GM23338 (cell line): Measurements from ENCODE around the gene FAM110C. TPM values are rescaled to one million over a fixed set of nuclear protein-coding genes. Genes with fewer than 3 reads are reported as not detected.

Source experiments
- ATAC-seq: fragments of 200-7000 bp; cut with Tn5 transposase; 3 replicates; pipeline ENCODE4 v1.9.1; 2020
- DNase-seq: peaks from one replicate; pipeline ENCODE4 v3.0.0-alpha.2; 2015; ENCODE audit warnings: low spot score
- H2AFZ ChIP-seq: fragments of 200-600 bp; sonication (generic); 2 replicates; pipeline ENCODE4 v1.8.0; 2016; ENCODE audit warnings: antibody characterized with exemption, mild to moderate bottlenecking, moderate library complexity
- H3F3A ChIP-seq: fragments of 200-600 bp; sonication (generic); replicated peaks from 2 replicates; pipeline ENCODE4 v1.8.0; 2017; ENCODE audit warnings: antibody characterized with exemption, mixed run types, low read depth
- H3K27ac ChIP-seq: fragments of 200-600 bp; sonication (generic); 2 replicates; pipeline ENCODE4 v1.6.1; 2016; ENCODE audit warnings: low read depth
- H3K27me3 ChIP-seq: fragments of 200-600 bp; sonication (generic); 2 replicates; pipeline ENCODE4 v1.8.0; 2016; ENCODE audit warnings: mild to moderate bottlenecking, mixed run types, moderate library complexity; ENCODE audit not compliant: insufficient read depth
- H3K36me3 ChIP-seq: fragments of 200-600 bp; sonication (generic); 2 replicates; pipeline ENCODE4 v1.8.0; 2016; ENCODE audit warnings: mild to moderate bottlenecking; ENCODE audit not compliant: insufficient read depth
- H3K4me1 ChIP-seq: fragments of 200-600 bp; sonication (generic); 2 replicates; pipeline ENCODE4 v1.8.0; 2016; ENCODE audit warnings: mild to moderate bottlenecking, moderate library complexity; ENCODE audit not compliant: insufficient read depth
- H3K4me2 ChIP-seq: fragments of 200-600 bp; sonication (generic); 2 replicates; pipeline ENCODE4 v1.7.1; 2017; ENCODE audit warnings: mixed run types
- H3K4me3 ChIP-seq: fragments of 200-600 bp; sonication (generic); 2 replicates; pipeline ENCODE4 v1.6.1; 2016; ENCODE audit warnings: mixed run types
- H3K79me2 ChIP-seq: fragments of 200-600 bp; sonication (generic); replicated peaks from 2 replicates; pipeline ENCODE4 v1.8.0; 2017; ENCODE audit warnings: mild to moderate bottlenecking; ENCODE audit not compliant: insufficient read depth
- H3K9me2 ChIP-seq: fragments of 200-600 bp; sonication (generic); 2 replicates; pipeline ENCODE4 v1.8.0; 2017; ENCODE audit not compliant: insufficient read depth
- H4K20me1 ChIP-seq: fragments of 200-600 bp; sonication (generic); replicated peaks from 2 replicates; pipeline ENCODE4 v1.8.0; 2017; ENCODE audit warnings: mild to moderate bottlenecking; ENCODE audit not compliant: insufficient read depth
- H3K27ac Mint-ChIP-seq: 2 replicates; pipeline ENCODE4 v1.8.0; 2020; ENCODE audit warnings: inconsistent platforms, mild to moderate bottlenecking, moderate library complexity, mixed read lengths
- H3K27me3 Mint-ChIP-seq: 3 replicates; pipeline ENCODE4 v1.8.0; 2022; ENCODE audit warnings: low read depth, mild to moderate bottlenecking, moderate library complexity, mixed read lengths, inconsistent platforms; ENCODE audit not compliant: insufficient read depth, poor library complexity
- H3K36me3 Mint-ChIP-seq: 3 replicates; pipeline ENCODE4 v1.8.0; 2021; ENCODE audit warnings: low read depth, mild to moderate bottlenecking, inconsistent platforms, moderate library complexity, mixed read lengths
- H3K4me1 Mint-ChIP-seq: 3 replicates; pipeline ENCODE4 v1.8.0; 2020; ENCODE audit warnings: mild to moderate bottlenecking, inconsistent platforms, mixed read lengths
- H3K4me3 Mint-ChIP-seq: 3 replicates; pipeline ENCODE4 v1.8.0; 2021; ENCODE audit warnings: moderate library complexity, mild to moderate bottlenecking, inconsistent platforms, mixed read lengths
- H3K9me3 Mint-ChIP-seq: 3 replicates; pipeline ENCODE4 v1.8.0; 2020; ENCODE audit warnings: moderate library complexity, mild to moderate bottlenecking, inconsistent platforms, mixed read lengths
- CREB1 ChIP-seq: fragments of 250-450 bp; sonication (Bioruptor Pico); IDR thresholded peaks from 2 replicates; pipeline ENCODE4 v1.5.0; 2020; ENCODE audit warnings: low read depth, mild to moderate bottlenecking, moderate library complexity
- CTCF ChIP-seq, 2 experiments: fragments of 200-600 bp in 1 of 2; sonication (generic) in 1 of 2; conservative IDR thresholded peaks; 2 replicates each; pipeline versions ENCODE4 v1.5.1 to v1.6.1; 2016 to 2017; ENCODE audit warnings: antibody characterized with exemption in 2 of 2, low read depth in 2 of 2, mild to moderate bottlenecking in 2 of 2, moderate library complexity in 1 of 2
- ETS1 ChIP-seq: IDR thresholded peaks from 2 replicates; pipeline ENCODE4 v1.6.1; 2016; ENCODE audit warnings: antibody characterized with exemption
- EZH2 ChIP-seq: fragments of 200-600 bp; sonication (generic); IDR thresholded peaks from one replicate; pipeline ENCODE4 v1.8.0; 2017; ENCODE audit warnings: antibody characterized with exemption, mild to moderate bottlenecking, low read depth; ENCODE audit not compliant: unreplicated experiment
- EZH2phosphoT487 ChIP-seq: fragments of 200-600 bp; sonication (generic); IDR thresholded peaks from one replicate; pipeline ENCODE4 v1.8.1; 2018; ENCODE audit warnings: antibody characterized with exemption; ENCODE audit not compliant: unreplicated experiment
- JUNB ChIP-seq: IDR thresholded peaks from one replicate; pipeline ENCODE4 v1.6.1; 2016; ENCODE audit warnings: antibody characterized with exemption; ENCODE audit not compliant: unreplicated experiment
- NANOG ChIP-seq: IDR thresholded peaks from 2 replicates; pipeline ENCODE4 v1.6.1; 2016; ENCODE audit warnings: antibody characterized with exemption, borderline replicate concordance
- POLR2AphosphoS5 ChIP-seq: IDR thresholded peaks from 2 replicates; pipeline ENCODE4 v1.6.1; 2016; ENCODE audit warnings: antibody characterized with exemption, low read depth
- REST ChIP-seq: IDR thresholded peaks from one replicate; pipeline ENCODE4 v1.6.1; 2018; ENCODE audit warnings: antibody characterized with exemption; ENCODE audit not compliant: unreplicated experiment
- STAT1 ChIP-seq: IDR thresholded peaks from one replicate; pipeline ENCODE4 v1.6.1; 2016; ENCODE audit warnings: antibody characterized with exemption; ENCODE audit not compliant: unreplicated experiment
- ZNF114 ChIP-seq: fragments of 250-450 bp; sonication (Bioruptor Pico); IDR thresholded peaks from 2 replicates; pipeline ENCODE4 v1.5.0; 2020; ENCODE audit warnings: mild to moderate bottlenecking, moderate library complexity
- ZNF331 ChIP-seq: fragments of 250-450 bp; sonication (Bioruptor Pico); IDR thresholded peaks from 2 replicates; pipeline ENCODE4 v1.5.0; 2020; ENCODE audit warnings: low read depth, mild to moderate bottlenecking, moderate library complexity
- ZNF462 ChIP-seq: fragments of 250-450 bp; sonication (Bioruptor Pico); IDR thresholded peaks from 2 replicates; pipeline ENCODE4 v1.5.0; 2020; ENCODE audit warnings: mild to moderate bottlenecking, moderate library complexity
- polyA plus RNA-seq: library from polyadenylated mRNA; unstranded; fragments of >200 nt; fragmentation: Nextera tagmentation; extraction: Ambion mirVana; gene quantifications from 2 replicates; pipeline ENCODE4 v1.2.1, GENCODE V29; 2016
- total RNA-seq: library from RNA; depleted of rRNA; stranded (reverse); fragments of >200 nt; shearing (Covaris generic); gene quantifications from 2 replicates; pipeline ENCODE4 v1.2.3, GENCODE V29; 2014

The FAM110C gene
- total and polyA plus RNA-seq, 2 experiments from 2014 or later = 7.9 to 20.9 TPM

- Mint-ChIP-seq H3K9me3 (no peaks in the 10 kb centered on the region), H3K27me3 (peaks cover 2% of the 10 kb centered on the region), H3K4me3 (no peak overlapping the region), H3K36me3 (peaks cover 33% of the 10 kb centered on the region), H3K27ac (no peak overlapping the region), H3K4me1 (peaks cover 10% of the 10 kb centered on the region)
- TF ChIP-seq ZNF462 (CRISPR knock-in tag) = no peak
- TF ChIP-seq POLR2AphosphoS5 = no peak
- no peak for TF ChIP-seq ZNF331 (CRISPR knock-in tag)
- TF ChIP-seq CREB1 (CRISPR knock-in tag) = no peak
- no peak for TF ChIP-seq REST
- no peak for TF ChIP-seq ETS1
- no peak for TF ChIP-seq JUNB
- TF ChIP-seq NANOG = no peak
- no peak for TF ChIP-seq EZH2phosphoT487
- no peak for TF ChIP-seq STAT1
- no peak for TF ChIP-seq CTCF (conservative IDR thresholded peaks at IDR 0.05; ENCODE audit: low read depth in 2 of 2)
- no peak for TF ChIP-seq ZNF114 (CRISPR knock-in tag)
- no peak for TF ChIP-seq EZH2
- H3K27me3 ChIP-seq = no peaks in the 10 kb centered on the region
- H3K4me3 ChIP-seq = no peak overlapping the region
- H3K36me3 ChIP-seq = peaks cover 17% of the 10 kb centered on the region; the same call in 1 of the 2 replicates
- no peak overlapping the region for H3K27ac ChIP-seq
- no peak overlapping the region for H3K4me2 ChIP-seq
- no peaks in the 10 kb centered on the region for H4K20me1 ChIP-seq
- no peaks in the 10 kb centered on the region for H3F3A ChIP-seq
- DNase-seq = no peak
- no peak for ATAC-seq
- no peaks in the 10 kb centered on the region for H3K79me2 ChIP-seq
- H2AFZ ChIP-seq = no peak overlapping the region
- no peaks in the 10 kb centered on the region for H3K9me2 ChIP-seq
- no peaks in the 10 kb centered on the region for H3K4me1 ChIP-seq
These were observed 10.5 kb downstream of the FAM110C start for GRCh38 chr2:35852-36251.
